Neural cell (in vitro differentiated cells): ENCODE measurements around the gene COMT. TPM values are rescaled to one million over a fixed set of nuclear protein-coding genes. Genes with fewer than 3 reads are reported as not detected.

Experiments used
- H2AFZ ChIP-seq: fragments of 200-600, 300-800 bp; sonication (generic), shearing (Covaris generic); 2 replicates; pipeline ENCODE4 v1.6.0; 2014; ENCODE audit warnings: low read depth, mild to moderate bottlenecking, antibody characterized with exemption, low read length, moderate library complexity
- H3F3A ChIP-seq: fragments of 200-600 bp; shearing (Covaris generic); 2 replicates; pipeline ENCODE4 v1.6.1; 2016; ENCODE audit warnings: mild to moderate bottlenecking, moderate library complexity, mixed read lengths, antibody characterized with exemption, low read length; ENCODE audit not compliant: insufficient read depth, poor library complexity, severe bottlenecking
- H3K27ac ChIP-seq: fragments of 200-600, 300-800 bp; sonication (generic), shearing (Covaris generic); 2 replicates; pipeline ENCODE4 v1.5.1; 2014; ENCODE audit warnings: mild to moderate bottlenecking, low read length, moderate library complexity
- H3K27me3 ChIP-seq: fragments of 300-800, 200-600 bp; sonication (generic), shearing (Covaris generic); 2 replicates; pipeline ENCODE4 v1.6.0; 2014; ENCODE audit warnings: mild to moderate bottlenecking, low read depth, low read length, moderate library complexity; ENCODE audit not compliant: insufficient read depth
- H3K36me3 ChIP-seq: fragments of 300-800, 200-600 bp; sonication (generic), shearing (Covaris generic); 2 replicates; pipeline ENCODE4 v1.5.1; 2014; ENCODE audit warnings: mild to moderate bottlenecking, antibody characterized with exemption, low read length, moderate library complexity; ENCODE audit not compliant: insufficient read depth
- H3K4me2 ChIP-seq: fragments of 300-800, 200-600 bp; sonication (generic), shearing (Covaris generic); 2 replicates; pipeline ENCODE4 v1.6.0; 2014; ENCODE audit warnings: mild to moderate bottlenecking, low read length
- H3K4me3 ChIP-seq: fragments of 300-800, 200-600 bp; sonication (generic), shearing (Covaris generic); 2 replicates; pipeline ENCODE4 v1.5.1; 2014; ENCODE audit warnings: mild to moderate bottlenecking, low read length, moderate library complexity
- H3K79me2 ChIP-seq: fragments of 200-600 bp; shearing (Covaris generic); replicated peaks from 2 replicates; pipeline ENCODE4 v1.6.0; 2014; ENCODE audit warnings: mild to moderate bottlenecking, low read length, moderate library complexity; ENCODE audit not compliant: insufficient read depth
- H3K9ac ChIP-seq: fragments of 300-800, 200-600 bp; sonication (generic), shearing (Covaris generic); 2 replicates; pipeline ENCODE4 v1.6.1; 2016; ENCODE audit warnings: mild to moderate bottlenecking, low read length, mixed read lengths
- H3K9me2 ChIP-seq: fragments of 200-600 bp; shearing (Covaris generic); 2 replicates; pipeline ENCODE4 v1.6.1; 2016; ENCODE audit warnings: mild to moderate bottlenecking, low read length, mixed read lengths; ENCODE audit not compliant: insufficient read depth
- H3K9me3 ChIP-seq: fragments of 200-600, 300-800 bp; sonication (generic), shearing (Covaris generic); 2 replicates; pipeline ENCODE4 v1.6.1; 2016; ENCODE audit warnings: mild to moderate bottlenecking, mixed run types, low read length, moderate library complexity, mixed read lengths
- H4K20me1 ChIP-seq: fragments of 200-600 bp; shearing (Covaris generic); 2 replicates; pipeline ENCODE4 v1.6.1; 2016; ENCODE audit warnings: mild to moderate bottlenecking, mixed run types; ENCODE audit not compliant: insufficient read depth
- EP300 ChIP-seq: fragments of 450-650 bp; conservative IDR thresholded peaks from 2 replicates; pipeline ENCODE4 v1.6.1; 2014; ENCODE audit warnings: antibody characterized with exemption, mild to moderate bottlenecking, moderate library complexity; ENCODE audit not compliant: poor library complexity, severe bottlenecking
- EZH2 ChIP-seq: fragments of 200-600, 300-800 bp; shearing (Covaris generic), sonication (generic); IDR thresholded peaks from 2 replicates; pipeline ENCODE4 v1.6.1; 2014; ENCODE audit warnings: antibody characterized with exemption, low read length, borderline replicate concordance, mild to moderate bottlenecking; ENCODE audit not compliant: insufficient read depth, poor library complexity, severe bottlenecking
- MXI1 ChIP-seq: fragments of 450-650 bp; conservative IDR thresholded peaks from 2 replicates; pipeline ENCODE4 v1.6.1; 2014; ENCODE audit warnings: antibody characterized with exemption, mild to moderate bottlenecking; ENCODE audit not compliant: poor library complexity, severe bottlenecking
- POLR2AphosphoS5 ChIP-seq: IDR thresholded peaks from 2 replicates; pipeline ENCODE4 v1.6.1; 2012
- RAD21 ChIP-seq: fragments of 450-650 bp; conservative IDR thresholded peaks from 2 replicates; pipeline ENCODE4 v1.6.1; 2014; ENCODE audit warnings: antibody characterized with exemption, mild to moderate bottlenecking, moderate library complexity
- SMC3 ChIP-seq: fragments of 450-650 bp; conservative IDR thresholded peaks from 2 replicates; pipeline ENCODE4 v1.6.1; 2014; ENCODE audit warnings: antibody characterized with exemption, mild to moderate bottlenecking, moderate library complexity; ENCODE audit not compliant: poor library complexity
- TAF1 ChIP-seq: IDR thresholded peaks from 2 replicates; pipeline ENCODE4 v1.6.1; 2012; ENCODE audit warnings: low read depth
- polyA plus RNA-seq: library from polyadenylated mRNA; depleted of rRNA; stranded (reverse); fragments of >200 nt; gene quantifications from 2 replicates; pipeline ENCODE4 v1.2.3, GENCODE V29; 2014
- TF ChIP-seq, protein P1 (sequence below): IDR thresholded peaks from 2 replicates; pipeline ENCODE4 v1.6.1; 2012; ENCODE audit warnings: borderline replicate concordance
- TF ChIP-seq, protein P2 (sequence below): fragments of 450-650 bp; IDR thresholded peaks from 2 replicates; pipeline ENCODE4 v1.5.1; 2014; ENCODE audit warnings: antibody characterized with exemption, mild to moderate bottlenecking, moderate library complexity; ENCODE audit not compliant: poor library complexity, severe bottlenecking

The COMT gene
- polyA plus RNA-seq, 1 donor from 2014 or later: 14.2 TPM

DNA sequence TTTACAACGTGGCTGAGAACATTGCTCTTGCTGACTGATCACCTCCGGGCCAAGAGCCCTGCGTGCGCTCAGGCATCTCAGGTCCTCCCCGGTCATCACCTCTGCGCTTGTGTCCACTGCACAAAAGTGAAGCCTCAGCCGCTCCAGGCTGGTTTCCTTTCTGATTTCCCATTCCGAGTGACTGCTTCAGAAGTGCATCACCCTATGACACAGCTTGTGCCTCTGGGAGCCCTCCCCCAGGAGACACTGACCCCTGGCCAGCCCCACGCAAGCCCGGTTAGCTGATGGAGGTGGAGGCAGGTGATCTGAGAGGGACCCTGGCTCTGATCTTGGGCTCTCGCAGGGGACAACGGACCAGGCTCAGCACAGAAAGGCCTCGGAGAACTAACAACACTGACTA lies 48.6 kb upstream of the COMT start:
- Histone ChIP-seq H3K9me3 (no peaks in the 10 kb centered on the region), H2AFZ (no peak overlapping the region), H3K27ac (no peak overlapping the region), H3K9ac (no peak overlapping the region), H3K27me3 (no peaks in the 10 kb centered on the region), H3K79me2 (no peaks in the 10 kb centered on the region), H3K4me3 (no peak overlapping the region), H3K9me2 (no peaks in the 10 kb centered on the region), H3K4me2 (no peak overlapping the region), H4K20me1 (no peaks in the 10 kb centered on the region), H3F3A (no peaks in the 10 kb centered on the region), H3K36me3 (no peaks in the 10 kb centered on the region)
- TF ChIP-seq, protein P1, sequence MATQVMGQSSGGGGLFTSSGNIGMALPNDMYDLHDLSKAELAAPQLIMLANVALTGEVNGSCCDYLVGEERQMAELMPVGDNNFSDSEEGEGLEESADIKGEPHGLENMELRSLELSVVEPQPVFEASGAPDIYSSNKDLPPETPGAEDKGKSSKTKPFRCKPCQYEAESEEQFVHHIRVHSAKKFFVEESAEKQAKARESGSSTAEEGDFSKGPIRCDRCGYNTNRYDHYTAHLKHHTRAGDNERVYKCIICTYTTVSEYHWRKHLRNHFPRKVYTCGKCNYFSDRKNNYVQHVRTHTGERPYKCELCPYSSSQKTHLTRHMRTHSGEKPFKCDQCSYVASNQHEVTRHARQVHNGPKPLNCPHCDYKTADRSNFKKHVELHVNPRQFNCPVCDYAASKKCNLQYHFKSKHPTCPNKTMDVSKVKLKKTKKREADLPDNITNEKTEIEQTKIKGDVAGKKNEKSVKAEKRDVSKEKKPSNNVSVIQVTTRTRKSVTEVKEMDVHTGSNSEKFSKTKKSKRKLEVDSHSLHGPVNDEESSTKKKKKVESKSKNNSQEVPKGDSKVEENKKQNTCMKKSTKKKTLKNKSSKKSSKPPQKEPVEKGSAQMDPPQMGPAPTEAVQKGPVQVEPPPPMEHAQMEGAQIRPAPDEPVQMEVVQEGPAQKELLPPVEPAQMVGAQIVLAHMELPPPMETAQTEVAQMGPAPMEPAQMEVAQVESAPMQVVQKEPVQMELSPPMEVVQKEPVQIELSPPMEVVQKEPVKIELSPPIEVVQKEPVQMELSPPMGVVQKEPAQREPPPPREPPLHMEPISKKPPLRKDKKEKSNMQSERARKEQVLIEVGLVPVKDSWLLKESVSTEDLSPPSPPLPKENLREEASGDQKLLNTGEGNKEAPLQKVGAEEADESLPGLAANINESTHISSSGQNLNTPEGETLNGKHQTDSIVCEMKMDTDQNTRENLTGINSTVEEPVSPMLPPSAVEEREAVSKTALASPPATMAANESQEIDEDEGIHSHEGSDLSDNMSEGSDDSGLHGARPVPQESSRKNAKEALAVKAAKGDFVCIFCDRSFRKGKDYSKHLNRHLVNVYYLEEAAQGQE: no peak
- no peak for TF ChIP-seq POLR2AphosphoS5
- no peak for TF ChIP-seq SMC3
- no peak for TF ChIP-seq EZH2
- TF ChIP-seq EP300: no peak
- no peak for TF ChIP-seq MXI1
- TF ChIP-seq, protein P2, sequence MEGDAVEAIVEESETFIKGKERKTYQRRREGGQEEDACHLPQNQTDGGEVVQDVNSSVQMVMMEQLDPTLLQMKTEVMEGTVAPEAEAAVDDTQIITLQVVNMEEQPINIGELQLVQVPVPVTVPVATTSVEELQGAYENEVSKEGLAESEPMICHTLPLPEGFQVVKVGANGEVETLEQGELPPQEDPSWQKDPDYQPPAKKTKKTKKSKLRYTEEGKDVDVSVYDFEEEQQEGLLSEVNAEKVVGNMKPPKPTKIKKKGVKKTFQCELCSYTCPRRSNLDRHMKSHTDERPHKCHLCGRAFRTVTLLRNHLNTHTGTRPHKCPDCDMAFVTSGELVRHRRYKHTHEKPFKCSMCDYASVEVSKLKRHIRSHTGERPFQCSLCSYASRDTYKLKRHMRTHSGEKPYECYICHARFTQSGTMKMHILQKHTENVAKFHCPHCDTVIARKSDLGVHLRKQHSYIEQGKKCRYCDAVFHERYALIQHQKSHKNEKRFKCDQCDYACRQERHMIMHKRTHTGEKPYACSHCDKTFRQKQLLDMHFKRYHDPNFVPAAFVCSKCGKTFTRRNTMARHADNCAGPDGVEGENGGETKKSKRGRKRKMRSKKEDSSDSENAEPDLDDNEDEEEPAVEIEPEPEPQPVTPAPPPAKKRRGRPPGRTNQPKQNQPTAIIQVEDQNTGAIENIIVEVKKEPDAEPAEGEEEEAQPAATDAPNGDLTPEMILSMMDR: no peak

DNA sequence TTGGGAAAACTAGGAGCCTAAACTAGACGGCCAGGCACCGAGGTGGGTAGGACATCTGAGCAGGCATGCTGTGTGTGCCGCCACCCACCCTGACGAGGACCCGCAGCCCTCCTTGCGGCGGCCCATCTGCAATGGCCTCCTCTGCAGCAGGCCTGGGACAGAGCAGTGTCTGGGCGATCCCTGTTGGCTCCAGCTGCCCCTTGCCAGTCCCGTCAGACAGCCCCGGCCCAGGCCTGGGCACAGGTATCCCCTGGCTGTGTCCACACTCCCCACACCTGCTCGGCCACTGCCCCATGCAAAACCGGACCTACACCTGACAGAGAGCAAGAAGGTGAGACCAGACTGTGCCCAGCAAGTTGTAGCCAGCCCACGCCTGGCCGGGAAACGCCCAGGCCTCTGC lies 48.2 kb upstream of the COMT start:
- H3K36me3 ChIP-seq: no peaks in the 10 kb centered on the region
- H3K27ac ChIP-seq: no peak overlapping the region
- H3K9ac ChIP-seq: no peak overlapping the region

More for the DNA sequence above, 48.2 kb upstream of the COMT start:
- H3K79me2 ChIP-seq: no peaks in the 10 kb centered on the region
- no peak overlapping the region for H3K4me3 ChIP-seq
- H3F3A ChIP-seq: no peaks in the 10 kb centered on the region
- no peaks in the 10 kb centered on the region for H3K9me2 ChIP-seq
- H4K20me1 ChIP-seq: no peaks in the 10 kb centered on the region
- TF ChIP-seq, protein P1: no peak
- TF ChIP-seq, protein P2: no peak
- TF ChIP-seq RAD21: no peak
- TF ChIP-seq MXI1: no peak
- TF ChIP-seq TAF1: no peak
- no peak for TF ChIP-seq SMC3
- no peak for TF ChIP-seq POLR2AphosphoS5
- TF ChIP-seq EP300: no peak
- no peak for TF ChIP-seq EZH2
- no peaks in the 10 kb centered on the region for H3K27me3 ChIP-seq
- H3K9me3 ChIP-seq: no peaks in the 10 kb centered on the region
- no peak overlapping the region for H2AFZ ChIP-seq
- no peak overlapping the region for H3K4me2 ChIP-seq
